Measurements from ENCODE around the gene BTBD16. TPM values are rescaled to one million over a fixed set of nuclear protein-coding genes. Genes with fewer than 3 reads are reported as not detected.

Gene BTBD16
- total and polyA plus RNA-seq, 10 of the 15 experiments (the other 5 are each of a cell fraction or from before 2014, with no cell fraction given): 0.11 TPM; not detected in 9

DNA sequence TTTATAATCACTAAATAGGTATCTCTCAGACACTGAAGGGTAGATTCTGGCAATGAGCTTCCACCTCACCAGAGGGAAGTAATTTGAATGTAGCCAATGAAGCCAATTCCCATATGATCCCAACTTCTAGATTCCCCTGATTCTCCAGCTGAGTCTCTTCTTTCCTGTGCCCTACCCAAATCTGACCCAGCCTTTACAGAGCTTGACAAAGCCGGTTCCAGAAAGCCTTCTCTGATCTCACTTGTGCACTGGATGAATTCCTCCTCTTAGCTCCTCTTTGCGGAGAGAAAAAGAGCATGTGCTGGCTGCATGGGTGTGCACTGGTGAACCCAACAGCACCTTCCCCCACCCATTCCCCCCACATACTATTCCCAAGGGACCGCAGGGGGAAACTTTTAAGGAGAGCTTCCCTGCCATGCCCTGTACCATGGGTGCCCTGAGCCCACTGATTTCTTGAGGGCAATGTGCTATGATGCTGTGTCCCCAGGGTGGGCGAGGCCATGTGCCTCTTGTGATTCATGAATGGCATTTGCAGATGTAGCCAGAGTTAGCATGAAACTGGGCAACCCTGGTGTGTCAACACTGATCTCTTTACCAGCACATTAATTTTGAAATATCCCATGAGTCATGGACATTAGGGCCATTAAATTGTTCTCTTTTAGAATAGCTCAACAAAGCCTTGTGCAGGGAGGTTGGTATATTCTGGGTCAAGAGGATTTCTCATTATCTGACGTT is 53.0 kb downstream of the BTBD16 start:
- DNase-seq (ENCODE audit: low read depth, low spot score) (no peak), ATAC-seq (no peak), FAIRE-seq (no peak)
- WGBS (ENCODE audit: insufficient coverage, insufficient replicate concordance, low lambda C conversion rate, missing lambda C conversion rate): 30% methylated on average over 5 of the region's 5 CpGs
- no peaks in the 10 kb centered on the region; the same call in 2 of the 3 replicates for H3K9me3 ChIP-seq (replicated peaks; ENCODE audit: control insufficient read depth, insufficient read depth, low read length)
- no peak overlapping the region for H3K27ac ChIP-seq (ENCODE audit: control insufficient read depth, insufficient read depth)
- ChIA-PET RAD21 (ENCODE audit: unreplicated experiment) (interaction anchor here (0.6 kb wide), 1 partner anchor 99 kb away, joined by 3 read pairs; no protein-coding TSS in a partner anchor), SMC1A (ENCODE audit: uncharacterized antibody, unreplicated experiment) (no interaction called here), CTCF (interaction anchor here (0.6 to 2.0 kb wide), 3 partner anchors 14 to 111 kb away, joined by 3 to 10 read pairs (median 4); no protein-coding TSS in a partner anchor), POLR2A (no interaction called here)
- H3K4me2 ChIP-seq (ENCODE audit: control insufficient read depth, insufficient read depth): no peak overlapping the region
- no peak overlapping the region for H3K4me3 ChIP-seq
- peaks cover 0 to 2% of the 10 kb centered on the region in 2 experiments; a peak in 2 of 4 replicates for H3K27me3 ChIP-seq (replicated peaks in 1 of 2; ENCODE audit: control insufficient read depth in 2 of 2, insufficient read depth in 2 of 2, low read length in 1 of 2)
- no peak overlapping the region for H2AFZ ChIP-seq (ENCODE audit: control insufficient read depth, low read depth, low read length)
- no peaks in the 10 kb centered on the region for H3K36me3 ChIP-seq (ENCODE audit: control insufficient read depth in 2 of 2, insufficient read depth in 2 of 2, low read length in 1 of 2)
- in situ Hi-C loops (cut with MboI) (no loop called here), intact Hi-C loops (cut with micrococcal nuclease; ENCODE audit: unreplicated experiment) (no loop called here)
- no peaks in the 10 kb centered on the region for H3K79me2 ChIP-seq (ENCODE audit: control insufficient read depth, insufficient read depth, low read length)
- no peaks in the 10 kb centered on the region; the same call in 1 of the 2 replicates for H4K20me1 ChIP-seq (ENCODE audit: control insufficient read depth, insufficient read depth)
- TF ChIP-seq YBX1 (IDR thresholded peaks at IDR 0.05) (no peak), SUPT20H (IDR thresholded peaks at IDR 0.05; ENCODE audit: borderline replicate concordance, control insufficient read depth, low read depth, low read length) (no peak), ATF7 (IDR thresholded peaks at IDR 0.05; ENCODE audit: low read depth) (no peak), TARDBP (IDR thresholded peaks at IDR 0.05; ENCODE audit: borderline replicate concordance) (no peak), CHD4 (IDR thresholded peaks at IDR 0.05) (no peak), IKZF1 (conservative IDR thresholded peaks at IDR 0.05) (no peak), EED (IDR thresholded peaks at IDR 0.05; ENCODE audit: low read depth) (no peak)
- TF ChIP-seq, protein P1, sequence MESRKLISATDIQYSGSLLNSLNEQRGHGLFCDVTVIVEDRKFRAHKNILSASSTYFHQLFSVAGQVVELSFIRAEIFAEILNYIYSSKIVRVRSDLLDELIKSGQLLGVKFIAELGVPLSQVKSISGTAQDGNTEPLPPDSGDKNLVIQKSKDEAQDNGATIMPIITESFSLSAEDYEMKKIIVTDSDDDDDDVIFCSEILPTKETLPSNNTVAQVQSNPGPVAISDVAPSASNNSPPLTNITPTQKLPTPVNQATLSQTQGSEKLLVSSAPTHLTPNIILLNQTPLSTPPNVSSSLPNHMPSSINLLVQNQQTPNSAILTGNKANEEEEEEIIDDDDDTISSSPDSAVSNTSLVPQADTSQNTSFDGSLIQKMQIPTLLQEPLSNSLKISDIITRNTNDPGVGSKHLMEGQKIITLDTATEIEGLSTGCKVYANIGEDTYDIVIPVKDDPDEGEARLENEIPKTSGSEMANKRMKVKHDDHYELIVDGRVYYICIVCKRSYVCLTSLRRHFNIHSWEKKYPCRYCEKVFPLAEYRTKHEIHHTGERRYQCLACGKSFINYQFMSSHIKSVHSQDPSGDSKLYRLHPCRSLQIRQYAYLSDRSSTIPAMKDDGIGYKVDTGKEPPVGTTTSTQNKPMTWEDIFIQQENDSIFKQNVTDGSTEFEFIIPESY (IDR thresholded peaks at IDR 0.05): no peak
- TF ChIP-seq, protein P2, sequence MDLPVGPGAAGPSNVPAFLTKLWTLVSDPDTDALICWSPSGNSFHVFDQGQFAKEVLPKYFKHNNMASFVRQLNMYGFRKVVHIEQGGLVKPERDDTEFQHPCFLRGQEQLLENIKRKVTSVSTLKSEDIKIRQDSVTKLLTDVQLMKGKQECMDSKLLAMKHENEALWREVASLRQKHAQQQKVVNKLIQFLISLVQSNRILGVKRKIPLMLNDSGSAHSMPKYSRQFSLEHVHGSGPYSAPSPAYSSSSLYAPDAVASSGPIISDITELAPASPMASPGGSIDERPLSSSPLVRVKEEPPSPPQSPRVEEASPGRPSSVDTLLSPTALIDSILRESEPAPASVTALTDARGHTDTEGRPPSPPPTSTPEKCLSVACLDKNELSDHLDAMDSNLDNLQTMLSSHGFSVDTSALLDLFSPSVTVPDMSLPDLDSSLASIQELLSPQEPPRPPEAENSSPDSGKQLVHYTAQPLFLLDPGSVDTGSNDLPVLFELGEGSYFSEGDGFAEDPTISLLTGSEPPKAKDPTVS (IDR thresholded peaks at IDR 0.05; ENCODE audit: low read depth, low read length): no peak
- peaks cover 4% of the 10 kb centered on the region for H3K4me1 ChIP-seq (ENCODE audit: control insufficient read depth, insufficient read depth, low read length)
- no TSS peak for BruUV-seq (replicated peaks)
- no peak overlapping the region for H3K9ac ChIP-seq (ENCODE audit: control insufficient read depth, insufficient read depth, low read length)
